K562 (cell line): ENCODE measurements around the gene FGF21. TPM values are rescaled to one million over a fixed set of nuclear protein-coding genes. Genes with fewer than 3 reads are reported as not detected.

Source experiments
- DLX4 ChIP-seq: fragments of 250-450 bp; sonication (Bioruptor Pico); IDR thresholded peaks from 2 replicates; pipeline ENCODE4 v1.6.1; 2021; ENCODE audit warnings: mild to moderate bottlenecking
- MTA2 ChIP-seq: fragments of 450-650 bp; IDR thresholded peaks from 2 replicates; pipeline ENCODE4 v1.6.1; 2016; ENCODE audit warnings: low read depth
- MTF1 ChIP-seq: fragments of 250-450 bp; sonication (Bioruptor Pico); IDR thresholded peaks from 2 replicates; pipeline ENCODE4 v1.9.0; 2021; ENCODE audit warnings: moderate library complexity, mild to moderate bottlenecking, inconsistent platforms, borderline replicate concordance
- SMC3 ChIP-seq: conservative IDR thresholded peaks from 2 replicates; pipeline ENCODE4 v1.6.1; 2011; ENCODE audit warnings: low read depth, low read length, improper control_type of control experiment; ENCODE audit not compliant: insufficient read depth
- SNIP1 ChIP-seq: fragments of 450-650 bp; IDR thresholded peaks from 2 replicates; pipeline ENCODE4 v1.7.1; 2017; ENCODE audit warnings: low read depth, mild to moderate bottlenecking
- ZHX1 ChIP-seq: fragments of 150-350 bp; conservative IDR thresholded peaks from 2 replicates; pipeline ENCODE4 v1.6.1; 2014; ENCODE audit warnings: low read length
- ZNF280B ChIP-seq: fragments of 250-450 bp; sonication (Bioruptor Pico); IDR thresholded peaks from 2 replicates; pipeline ENCODE4 v1.5.1; 2021; ENCODE audit warnings: mild to moderate bottlenecking
- ZNF589 ChIP-seq: fragments of 200-800 bp; sonication (Bioruptor generic); IDR thresholded peaks from 2 replicates; pipeline ENCODE4 v1.6.1; 2016; ENCODE audit warnings: low read depth, missing genetic modification characterization, missing compliant biosample characterization
- polyA plus RNA-seq, 8 experiments: library from polyadenylated mRNA; depleted of rRNA in 4 of 8; stranded (reverse) in 5 of 8; unstranded in 3 of 8; fragments of >200 nt; fragmentation: Nextera tagmentation in 2 of 8; fragmentation: Illumina TruSeq in 1 of 8; extraction: Ambion mirVana in 2 of 8; extraction: Trizol in 1 of 8; gene quantifications; 2 replicates each; pipeline versions ENCODE4 v1.2.1 to v1.2.3, GENCODE V29; 2011 to 2014; ENCODE audit warnings: inconsistent platforms in 1 of 8, missing spikeins in 1 of 8
- total RNA-seq, 7 experiments: library from RNA; depleted of rRNA in 6 of 7; stranded (reverse); fragments of >200 nt in 6 of 7; fragmentation: Illumina TruSeq in 2 of 7; extraction: Trizol in 2 of 7; gene quantifications; 2 replicates each; pipeline versions ENCODE4 v1.2.1 to v1.2.3, GENCODE V29; 2011 to 2021; ENCODE audit warnings: low replicate concordance in 1 of 7
- TF ChIP-seq, protein P1 (sequence below): fragments of 250-450 bp; sonication (Bioruptor Pico); IDR thresholded peaks from 2 replicates; pipeline ENCODE4 v1.8.0; 2022; ENCODE audit warnings: inconsistent platforms, mild to moderate bottlenecking, moderate library complexity, borderline replicate concordance
- TF ChIP-seq, protein P2 (sequence below): sonication (generic); formaldehyde crosslinking; IDR thresholded peaks from 2 replicates; pipeline ENCODE4 v1.8.1; 2023; ENCODE audit warnings: mild to moderate bottlenecking, missing genetic modification reagents

Gene FGF21
- total and polyA plus RNA-seq, 9 of the 15 experiments (the other 6 are each of a cell fraction or from before 2014, with no cell fraction given), result 0.04 to 0.77 (median 0.09) TPM; not detected in 6

DNA sequence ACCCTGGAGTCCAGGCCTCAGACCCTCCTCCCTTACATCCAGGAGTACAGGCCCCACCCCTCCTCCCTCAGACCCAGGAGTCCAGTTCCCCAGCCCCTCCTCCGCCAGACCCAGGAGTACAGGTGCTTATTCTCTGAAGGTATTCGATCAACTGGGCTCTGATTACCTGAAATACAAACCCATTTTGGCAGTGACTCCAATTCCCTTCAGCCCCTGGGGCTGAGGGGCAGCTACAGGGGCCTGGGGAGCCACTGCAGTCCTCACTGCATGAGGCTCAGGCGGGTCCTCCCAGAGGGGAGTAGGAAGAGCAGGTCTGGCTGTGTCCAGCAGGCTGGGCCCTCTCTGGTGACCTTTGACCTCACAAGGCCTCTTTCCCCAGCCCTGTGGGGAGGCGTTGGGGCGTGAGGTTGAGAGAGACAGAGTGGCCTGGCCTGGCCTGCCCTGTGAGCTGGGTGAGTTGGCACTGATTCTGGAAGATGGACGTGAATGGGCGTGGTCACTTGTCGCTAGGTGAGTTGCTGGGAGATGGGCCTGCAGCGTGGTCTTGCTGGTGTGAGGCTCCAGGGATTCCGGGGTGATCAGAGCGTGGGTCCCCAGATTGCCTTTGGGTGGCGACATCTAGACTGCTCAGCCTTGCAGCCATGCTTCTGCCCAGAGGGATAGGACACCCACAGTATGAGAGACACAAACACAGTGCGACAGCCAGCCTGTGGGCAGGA lies 52.4 kb downstream of the FGF21 start (continued):
- no peak for TF ChIP-seq ZHX1
- TF ChIP-seq, protein P1, sequence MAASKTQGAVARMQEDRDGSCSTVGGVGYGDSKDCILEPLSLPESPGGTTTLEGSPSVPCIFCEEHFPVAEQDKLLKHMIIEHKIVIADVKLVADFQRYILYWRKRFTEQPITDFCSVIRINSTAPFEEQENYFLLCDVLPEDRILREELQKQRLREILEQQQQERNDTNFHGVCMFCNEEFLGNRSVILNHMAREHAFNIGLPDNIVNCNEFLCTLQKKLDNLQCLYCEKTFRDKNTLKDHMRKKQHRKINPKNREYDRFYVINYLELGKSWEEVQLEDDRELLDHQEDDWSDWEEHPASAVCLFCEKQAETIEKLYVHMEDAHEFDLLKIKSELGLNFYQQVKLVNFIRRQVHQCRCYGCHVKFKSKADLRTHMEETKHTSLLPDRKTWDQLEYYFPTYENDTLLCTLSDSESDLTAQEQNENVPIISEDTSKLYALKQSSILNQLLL, result no peak
- no peak for TF ChIP-seq ZNF280B (CRISPR knock-in tag)
- TF ChIP-seq, protein P2, sequence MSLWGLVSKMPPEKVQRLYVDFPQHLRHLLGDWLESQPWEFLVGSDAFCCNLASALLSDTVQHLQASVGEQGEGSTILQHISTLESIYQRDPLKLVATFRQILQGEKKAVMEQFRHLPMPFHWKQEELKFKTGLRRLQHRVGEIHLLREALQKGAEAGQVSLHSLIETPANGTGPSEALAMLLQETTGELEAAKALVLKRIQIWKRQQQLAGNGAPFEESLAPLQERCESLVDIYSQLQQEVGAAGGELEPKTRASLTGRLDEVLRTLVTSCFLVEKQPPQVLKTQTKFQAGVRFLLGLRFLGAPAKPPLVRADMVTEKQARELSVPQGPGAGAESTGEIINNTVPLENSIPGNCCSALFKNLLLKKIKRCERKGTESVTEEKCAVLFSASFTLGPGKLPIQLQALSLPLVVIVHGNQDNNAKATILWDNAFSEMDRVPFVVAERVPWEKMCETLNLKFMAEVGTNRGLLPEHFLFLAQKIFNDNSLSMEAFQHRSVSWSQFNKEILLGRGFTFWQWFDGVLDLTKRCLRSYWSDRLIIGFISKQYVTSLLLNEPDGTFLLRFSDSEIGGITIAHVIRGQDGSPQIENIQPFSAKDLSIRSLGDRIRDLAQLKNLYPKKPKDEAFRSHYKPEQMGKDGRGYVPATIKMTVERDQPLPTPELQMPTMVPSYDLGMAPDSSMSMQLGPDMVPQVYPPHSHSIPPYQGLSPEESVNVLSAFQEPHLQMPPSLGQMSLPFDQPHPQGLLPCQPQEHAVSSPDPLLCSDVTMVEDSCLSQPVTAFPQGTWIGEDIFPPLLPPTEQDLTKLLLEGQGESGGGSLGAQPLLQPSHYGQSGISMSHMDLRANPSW (CRISPR knock-in tag), result no peak
- TF ChIP-seq MTA2, result no peak
- no peak for TF ChIP-seq MTF1
- TF ChIP-seq ZNF589 (CRISPR knock-in tag), result no peak
- 0 out of 2 replicates have a peak, but pooled peaks have one; percentile 15 for TF ChIP-seq SMC3
- TF ChIP-seq DLX4 (CRISPR knock-in tag), result no peak
- TF ChIP-seq SNIP1, result no peak
